HepG2 (cell line): ENCODE measurements around the gene P2RX6.

Source experiments
- FLYWCH1 ChIP-seq: sonication (generic); formaldehyde crosslinking; IDR thresholded peaks from 2 replicates; pipeline ENCODE4 v1.8.1; 2023; ENCODE audit warnings: mild to moderate bottlenecking, missing genetic modification reagents
- FOSL1 ChIP-seq: sonication (generic); formaldehyde crosslinking; IDR thresholded peaks from 2 replicates; pipeline ENCODE4 v1.9.0; 2021; ENCODE audit warnings: missing genetic modification reagents, borderline replicate concordance
- MAFF ChIP-seq: IDR thresholded peaks from 2 replicates; pipeline ENCODE4 v1.6.1; 2011; ENCODE audit warnings: low read depth, low read length, improper control_type of control experiment
- ZNF644 ChIP-seq: IDR thresholded peaks from 2 replicates; pipeline ENCODE4 v1.6.1; 2016; ENCODE audit warnings: low read depth
- TF ChIP-seq, protein P1 (sequence below): sonication (generic); formaldehyde crosslinking; IDR thresholded peaks from 2 replicates; pipeline ENCODE4 v1.5.0; 2020; ENCODE audit warnings: mild to moderate bottlenecking, missing genetic modification reagents, moderate library complexity

- TF ChIP-seq ZNF644 (CRISPR knock-in tag): no peak
- no peak for TF ChIP-seq FLYWCH1 (CRISPR knock-in tag)
- TF ChIP-seq, protein P1, sequence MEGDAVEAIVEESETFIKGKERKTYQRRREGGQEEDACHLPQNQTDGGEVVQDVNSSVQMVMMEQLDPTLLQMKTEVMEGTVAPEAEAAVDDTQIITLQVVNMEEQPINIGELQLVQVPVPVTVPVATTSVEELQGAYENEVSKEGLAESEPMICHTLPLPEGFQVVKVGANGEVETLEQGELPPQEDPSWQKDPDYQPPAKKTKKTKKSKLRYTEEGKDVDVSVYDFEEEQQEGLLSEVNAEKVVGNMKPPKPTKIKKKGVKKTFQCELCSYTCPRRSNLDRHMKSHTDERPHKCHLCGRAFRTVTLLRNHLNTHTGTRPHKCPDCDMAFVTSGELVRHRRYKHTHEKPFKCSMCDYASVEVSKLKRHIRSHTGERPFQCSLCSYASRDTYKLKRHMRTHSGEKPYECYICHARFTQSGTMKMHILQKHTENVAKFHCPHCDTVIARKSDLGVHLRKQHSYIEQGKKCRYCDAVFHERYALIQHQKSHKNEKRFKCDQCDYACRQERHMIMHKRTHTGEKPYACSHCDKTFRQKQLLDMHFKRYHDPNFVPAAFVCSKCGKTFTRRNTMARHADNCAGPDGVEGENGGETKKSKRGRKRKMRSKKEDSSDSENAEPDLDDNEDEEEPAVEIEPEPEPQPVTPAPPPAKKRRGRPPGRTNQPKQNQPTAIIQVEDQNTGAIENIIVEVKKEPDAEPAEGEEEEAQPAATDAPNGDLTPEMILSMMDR (CRISPR knock-in tag): no peak
- TF ChIP-seq FOSL1 (CRISPR knock-in tag): no peak
- no peak for TF ChIP-seq MAFF
These were observed 17.3 kb upstream of the P2RX6 start for GRCh38 chr22:20997536-20998257.
